ENCODE results near the gene VPS37B. TPM values are rescaled to one million over a fixed set of nuclear protein-coding genes. Genes with fewer than 3 reads are reported as not detected.

VPS37B gene
- total RNA-seq, 1 experiment from 2014 or later = 12.3 TPM

GRCh38 chr12:122847516-122847836 lies 48.4 kb downstream of the VPS37B start:
- Histone ChIP-seq H3K79me1 (ENCODE audit: insufficient read depth, low read depth, low read length, poor library complexity, severe bottlenecking) (no peaks in the 10 kb centered on the region), H2BK120ac (ENCODE audit: low read depth, low read length, poor library complexity, severe bottlenecking) (no peak overlapping the region), H3K9ac (ENCODE audit: extremely low read depth, insufficient read length, low read length) (no peak overlapping the region), H3K9me3 (ENCODE audit: control insufficient read depth, low read depth, low read length) (no peaks in the 10 kb centered on the region), H2BK5ac (ENCODE audit: insufficient read length, low read length) (no peak overlapping the region), H3K14ac (ENCODE audit: insufficient read depth, low read length) (no peak overlapping the region), H2AK5ac (ENCODE audit: insufficient read length, low read length) (no peak overlapping the region), H3T11ph (ENCODE audit: low read length) (no peak overlapping the region), H3K79me2 (ENCODE audit: insufficient read depth, low read length) (no peaks in the 10 kb centered on the region), H3K18ac (ENCODE audit: insufficient read length, low read depth, low read length) (no peak overlapping the region), H3K4ac (ENCODE audit: low read depth, low read length) (no peak overlapping the region), H4K8ac (replicated peaks; ENCODE audit: insufficient read length, low read depth, low read length) (no peak overlapping the region), H4K91ac (ENCODE audit: insufficient read length, low read depth, low read length) (no peak overlapping the region), H3K56ac (ENCODE audit: insufficient read length, low read depth, low read length) (no peak overlapping the region), H3K27me3 (ENCODE audit: insufficient read depth, low read length) (no peaks in the 10 kb centered on the region), H3K23ac (ENCODE audit: insufficient read length, low read depth, low read length) (no peak overlapping the region), H2BK20ac (ENCODE audit: low read depth, low read length, poor library complexity, severe bottlenecking) (no peak overlapping the region), H4K5ac (ENCODE audit: insufficient read length, low read depth, low read length) (no peak overlapping the region), H3K4me1 (ENCODE audit: insufficient read depth, low read length) (no peaks in the 10 kb centered on the region), H2BK12ac (ENCODE audit: insufficient read length, low read depth, low read length) (no peak overlapping the region), H3K23me2 (ENCODE audit: insufficient read length, low read depth, low read length, poor library complexity, severe bottlenecking) (no peaks in the 10 kb centered on the region), H4K20me1 (ENCODE audit: control insufficient read depth, insufficient read depth, insufficient read length) (no peaks in the 10 kb centered on the region), H2BK15ac (ENCODE audit: low read depth, low read length) (no peak overlapping the region), H3K27ac (ENCODE audit: insufficient read length, low read depth, low read length) (no peak overlapping the region), H2AFZ (ENCODE audit: low read length) (no peak overlapping the region), H3K4me2 (ENCODE audit: insufficient read depth, insufficient read length, low read length) (no peak overlapping the region)
- no peak overlapping the region for H3K4me3 Mint-ChIP-seq
- no peaks in the 10 kb centered on the region for H3K36me3 Mint-ChIP-seq (ENCODE audit: insufficient read depth in 1 of 3, low read depth in 3 of 3)
- TF ChIP-seq, protein P1, sequence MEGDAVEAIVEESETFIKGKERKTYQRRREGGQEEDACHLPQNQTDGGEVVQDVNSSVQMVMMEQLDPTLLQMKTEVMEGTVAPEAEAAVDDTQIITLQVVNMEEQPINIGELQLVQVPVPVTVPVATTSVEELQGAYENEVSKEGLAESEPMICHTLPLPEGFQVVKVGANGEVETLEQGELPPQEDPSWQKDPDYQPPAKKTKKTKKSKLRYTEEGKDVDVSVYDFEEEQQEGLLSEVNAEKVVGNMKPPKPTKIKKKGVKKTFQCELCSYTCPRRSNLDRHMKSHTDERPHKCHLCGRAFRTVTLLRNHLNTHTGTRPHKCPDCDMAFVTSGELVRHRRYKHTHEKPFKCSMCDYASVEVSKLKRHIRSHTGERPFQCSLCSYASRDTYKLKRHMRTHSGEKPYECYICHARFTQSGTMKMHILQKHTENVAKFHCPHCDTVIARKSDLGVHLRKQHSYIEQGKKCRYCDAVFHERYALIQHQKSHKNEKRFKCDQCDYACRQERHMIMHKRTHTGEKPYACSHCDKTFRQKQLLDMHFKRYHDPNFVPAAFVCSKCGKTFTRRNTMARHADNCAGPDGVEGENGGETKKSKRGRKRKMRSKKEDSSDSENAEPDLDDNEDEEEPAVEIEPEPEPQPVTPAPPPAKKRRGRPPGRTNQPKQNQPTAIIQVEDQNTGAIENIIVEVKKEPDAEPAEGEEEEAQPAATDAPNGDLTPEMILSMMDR (conservative IDR thresholded peaks at IDR 0.05) = no peak
- H3K27ac Mint-ChIP-seq = no peak overlapping the region; a peak in 1 of 7 replicates
- DNase-seq = no peak
- H3K27me3 Mint-ChIP-seq (ENCODE audit: low read depth) = peaks cover 5% of the 10 kb centered on the region
- no CpG with 5 or more reads among the region's 5 CpGs for WGBS (ENCODE audit: extremely low coverage, insufficient read length, low lambda C conversion rate)
- H3K9me3 Mint-ChIP-seq = no peaks in the 10 kb centered on the region
- H3K4me1 Mint-ChIP-seq = peaks cover 5 to 6% of the 10 kb centered on the region in 2 experiments; a peak in 3 of 4 replicates
